Esophagus (tissue), 2 donors: ENCODE measurements around the gene SORL1. TPM values are rescaled to one million over a fixed set of nuclear protein-coding genes. Genes with fewer than 3 reads are reported as not detected.

Source experiments
- H3K27ac ChIP-seq, 2 donors: one replicate each; pipeline ENCODE4 v1.5.1; 2013; ENCODE audit warnings: low read depth in 2 of 2, mild to moderate bottlenecking in 2 of 2, inconsistent platforms in 1 of 2, low read length in 1 of 2, moderate library complexity in 1 of 2
- H3K27me3 ChIP-seq, 2 donors: one replicate each; pipeline ENCODE4 v1.6.1; 2013; ENCODE audit warnings: low read length in 2 of 2, control low read depth in 1 of 2, mild to moderate bottlenecking in 1 of 2; ENCODE audit not compliant: insufficient read depth in 2 of 2, control insufficient read depth in 1 of 2
- H3K36me3 ChIP-seq, 2 donors: one replicate each; pipeline ENCODE4 v1.6.1; 2013; ENCODE audit warnings: low read length in 1 of 2; ENCODE audit not compliant: control insufficient read depth in 2 of 2, insufficient read depth in 2 of 2
- H3K4me1 ChIP-seq, 2 donors: one replicate each; pipeline ENCODE4 v1.6.1; 2013; ENCODE audit warnings: low read length in 1 of 2; ENCODE audit not compliant: control insufficient read depth in 2 of 2, insufficient read depth in 2 of 2
- H3K4me3 ChIP-seq, 2 donors: one replicate each; pipeline ENCODE4 v1.5.1; 2013; ENCODE audit warnings: low read length in 2 of 2, mild to moderate bottlenecking in 2 of 2, low read depth in 1 of 2, moderate library complexity in 1 of 2
- H3K9me3 ChIP-seq, 2 donors: one replicate each; pipeline ENCODE4 v1.6.1; 2013; ENCODE audit warnings: mild to moderate bottlenecking in 2 of 2, low read depth in 1 of 2, low read length in 1 of 2, moderate library complexity in 1 of 2; ENCODE audit not compliant: control insufficient read depth in 2 of 2, insufficient read depth in 1 of 2
- WGBS, 2 donors: extraction: QIAGEN DNeasy Blood & Tissue Kit; methylation state at CpG; one replicate each; pipeline ENCODE4 v1.1.7; 2013; 5-methylcytosine and 5-hydroxymethylcytosine counted together
- polyA plus RNA-seq, 2 donors: library from polyadenylated mRNA; stranded (reverse); fragments of 200-250 nt; gene quantifications; one replicate each; pipeline ENCODE4 v1.2.3, GENCODE V29; 2013
- donor health status: healthy with polysubstance abuse.
- donor health status: Bipolar disorder and iron deficiency.

The SORL1 gene
- polyA plus RNA-seq, 2 donors: 2.5 to 3.0 TPM

DNA sequence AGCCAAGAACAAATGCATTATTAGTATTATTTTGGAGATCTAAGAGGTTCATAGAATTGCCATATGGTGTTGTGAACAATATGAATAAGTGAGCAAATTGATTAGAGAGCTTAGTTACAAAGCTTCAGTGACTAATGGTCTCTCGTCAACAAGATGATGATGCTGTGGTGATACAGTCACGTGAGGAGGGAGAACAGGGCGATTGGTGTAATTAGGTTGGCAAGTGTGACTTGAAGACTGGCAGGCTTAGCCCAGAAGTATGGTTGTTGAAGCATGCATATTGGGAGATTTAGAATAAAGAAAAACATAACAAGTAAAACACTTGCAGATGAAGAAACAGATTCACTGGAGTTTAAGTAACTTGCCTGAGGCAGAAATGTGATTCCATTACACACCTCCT lies 101.3 kb downstream of the SORL1 start:
- H3K9me3 ChIP-seq: no peaks in the 10 kb centered on the region
- no peaks in the 10 kb centered on the region for H3K4me1 ChIP-seq
- 58 to 59% methylated on average over 3 of the region's 3 CpGs for WGBS, 2 donors
- H3K27me3 ChIP-seq: no peaks in the 10 kb centered on the region
- H3K4me3 ChIP-seq: no peak overlapping the region
- H3K36me3 ChIP-seq: peaks cover 0 to 17% of the 10 kb centered on the region in 2 donors
- H3K27ac ChIP-seq: no peak overlapping the region

DNA sequence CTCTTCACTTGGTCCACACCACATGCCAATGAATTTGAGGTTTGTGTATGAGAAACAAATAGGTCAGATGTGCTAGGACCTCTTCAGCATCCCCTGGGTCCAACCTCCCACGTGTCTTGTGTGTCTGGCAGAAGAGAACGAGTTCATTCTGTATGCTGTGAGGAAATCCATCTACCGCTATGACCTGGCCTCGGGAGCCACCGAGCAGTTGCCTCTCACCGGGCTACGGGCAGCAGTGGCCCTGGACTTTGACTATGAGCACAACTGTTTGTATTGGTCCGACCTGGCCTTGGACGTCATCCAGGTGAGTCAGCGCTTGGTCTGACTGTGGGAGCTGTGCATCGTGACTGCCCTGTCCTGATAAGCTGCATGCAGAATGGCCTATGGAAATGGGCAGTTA lies 101.7 kb downstream of the SORL1 start:
- Histone ChIP-seq H3K27me3 (no peaks in the 10 kb centered on the region), H3K9me3 (no peaks in the 10 kb centered on the region), H3K27ac (no peak overlapping the region), H3K4me1 (no peaks in the 10 kb centered on the region), H3K36me3 (peaks cover 0 to 17% of the 10 kb centered on the region in 2 donors), H3K4me3 (no peak overlapping the region)
- WGBS, 2 donors: 60 to 83% methylated on average over 11 of the region's 11 CpGs

DNA sequence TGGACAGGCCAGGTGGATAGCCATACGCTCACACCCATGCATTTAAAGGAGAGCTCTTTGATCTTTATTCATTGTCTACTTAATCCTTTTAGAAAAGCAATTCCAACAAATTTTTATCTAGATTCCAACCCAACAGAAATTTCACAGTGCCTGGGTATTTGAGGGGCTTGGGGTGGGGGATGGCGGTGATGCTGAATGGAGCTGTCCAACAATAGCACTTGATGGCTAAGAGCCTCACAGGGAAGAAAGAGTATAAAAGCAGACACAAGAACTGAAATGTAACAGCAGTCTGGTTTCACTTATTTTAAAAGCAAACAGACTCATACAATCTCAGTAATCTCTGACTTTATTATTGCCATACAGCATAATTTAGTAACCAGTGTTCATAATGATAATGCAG lies 102.4 kb downstream of the SORL1 start:
- H3K4me3 ChIP-seq: no peak overlapping the region

DNA sequence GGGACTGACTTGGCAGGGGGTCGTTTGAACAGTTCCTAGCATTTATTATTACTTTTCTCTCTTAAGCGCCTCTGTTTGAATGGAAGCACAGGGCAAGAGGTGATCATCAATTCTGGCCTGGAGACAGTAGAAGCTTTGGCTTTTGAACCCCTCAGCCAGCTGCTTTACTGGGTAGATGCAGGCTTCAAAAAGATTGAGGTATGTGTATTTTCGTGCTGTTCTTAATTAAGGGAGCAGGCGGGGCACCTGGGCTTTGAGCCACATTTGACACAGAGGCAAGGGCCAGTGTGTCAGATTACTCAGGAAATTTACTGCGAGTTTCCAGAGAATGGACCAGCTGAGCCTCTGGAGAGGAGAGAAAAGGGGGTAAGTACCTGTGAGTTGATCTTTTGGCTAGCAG lies 103.0 kb downstream of the SORL1 start:
- 45 to 48% methylated on average over 5 of the region's 5 CpGs for WGBS, 2 donors
- no peak overlapping the region for H3K4me3 ChIP-seq
- H3K27ac ChIP-seq: no peak overlapping the region
- no peaks in the 10 kb centered on the region for H3K4me1 ChIP-seq
- H3K36me3 ChIP-seq: peaks cover 5 to 17% of the 10 kb centered on the region in 2 donors
- H3K9me3 ChIP-seq: no peaks in the 10 kb centered on the region
- H3K27me3 ChIP-seq: no peaks in the 10 kb centered on the region

More for the DNA sequence above, 102.4 kb downstream of the SORL1 start:
- no peaks in the 10 kb centered on the region for H3K27me3 ChIP-seq
- H3K9me3 ChIP-seq: no peaks in the 10 kb centered on the region
- 88 to 95% methylated on average over 2 of the region's 2 CpGs for WGBS, 2 donors
- H3K4me1 ChIP-seq: no peaks in the 10 kb centered on the region
- no peak overlapping the region for H3K27ac ChIP-seq
- H3K36me3 ChIP-seq: peaks cover under 1 to 17% of the 10 kb centered on the region in 2 donors

DNA sequence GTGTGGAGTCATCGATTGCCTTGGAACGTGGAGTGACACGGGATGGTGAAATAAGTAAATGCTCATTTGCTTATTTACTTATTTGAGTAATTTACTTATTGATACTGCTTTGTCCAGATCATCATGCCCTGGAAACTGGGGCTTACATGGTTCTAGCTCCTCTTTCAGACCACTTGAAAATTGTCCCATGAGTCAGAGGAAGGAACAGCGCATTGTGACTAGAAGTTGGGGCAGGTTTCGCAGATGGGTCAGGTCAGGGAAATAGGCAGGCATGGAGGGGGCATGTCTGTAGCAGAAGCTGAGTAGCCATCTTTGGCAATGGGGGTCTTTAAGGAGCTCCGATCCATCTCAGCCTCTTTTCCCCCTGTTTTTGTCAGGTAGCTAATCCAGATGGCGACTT lies 104.8 kb downstream of the SORL1 start:
- WGBS, 2 donors: 95 to 96% methylated on average over 7 of the region's 7 CpGs
- Histone ChIP-seq H3K27me3 (no peaks in the 10 kb centered on the region), H3K36me3 (peaks cover 5 to 21% of the 10 kb centered on the region in 2 donors), H3K4me3 (no peak overlapping the region), H3K27ac (no peak overlapping the region), H3K4me1 (no peaks in the 10 kb centered on the region), H3K9me3 (no peaks in the 10 kb centered on the region)

DNA sequence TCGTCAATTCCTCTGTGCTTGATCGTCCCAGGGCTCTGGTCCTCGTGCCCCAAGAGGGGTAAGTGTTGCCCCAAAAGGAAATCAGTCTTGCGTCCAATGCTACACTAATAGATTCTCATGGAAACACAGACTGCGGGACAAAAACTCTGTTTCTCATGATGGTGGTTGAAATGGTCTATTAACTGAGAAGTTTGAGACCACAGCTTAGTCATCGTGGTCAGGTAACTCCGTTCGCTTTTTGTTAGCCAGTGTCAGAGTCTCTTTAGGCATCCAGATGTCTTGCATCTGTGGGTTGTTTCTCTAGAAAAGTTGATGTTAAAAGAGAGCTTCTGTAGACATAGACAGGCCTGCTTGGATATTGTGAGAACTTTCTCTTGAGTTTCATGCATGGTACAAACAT lies 105.2 kb downstream of the SORL1 start:
- H3K4me3 ChIP-seq: no peak overlapping the region
- no peaks in the 10 kb centered on the region for H3K27me3 ChIP-seq
- no peaks in the 10 kb centered on the region for H3K4me1 ChIP-seq
- 78 to 80% methylated on average over 8 of the region's 8 CpGs for WGBS, 2 donors
- H3K27ac ChIP-seq: no peak overlapping the region
- H3K9me3 ChIP-seq: no peaks in the 10 kb centered on the region
- peaks cover 5 to 21% of the 10 kb centered on the region in 2 donors for H3K36me3 ChIP-seq

DNA sequence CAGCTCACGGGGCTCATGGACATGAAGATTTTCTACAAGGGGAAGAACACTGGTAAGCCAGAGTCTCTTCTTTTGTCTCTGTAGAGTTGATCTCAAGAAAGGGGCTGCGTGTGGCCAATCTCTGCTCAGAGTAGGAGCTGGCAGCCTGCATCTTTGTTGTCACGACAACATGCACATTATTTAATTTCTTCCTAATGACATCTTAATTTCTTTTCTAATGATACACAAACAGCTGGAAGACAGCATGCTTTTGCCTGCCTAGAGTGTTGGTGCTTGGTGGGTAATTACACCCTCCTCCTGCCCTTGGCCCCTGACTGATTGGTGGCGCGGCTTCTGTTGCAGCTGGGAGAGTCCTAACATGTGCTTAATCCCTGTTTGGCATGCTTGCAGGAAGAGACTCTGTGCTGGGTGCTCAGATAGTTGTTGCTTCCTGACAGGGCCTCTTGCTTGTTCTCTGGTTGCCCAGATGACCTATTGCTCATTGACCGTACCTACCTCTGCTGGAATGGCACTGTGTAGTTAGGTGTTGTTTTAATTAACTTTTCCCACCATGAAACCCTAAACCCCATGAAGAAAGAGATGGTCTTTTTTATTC lies 107.6 kb downstream of the SORL1 start:
- WGBS, 2 donors: 85 to 87% methylated on average over 6 of the region's 6 CpGs
- H3K36me3 ChIP-seq: peaks cover 5 to 19% of the 10 kb centered on the region in 2 donors
- no peak overlapping the region for H3K4me3 ChIP-seq
- H3K27ac ChIP-seq: no peak overlapping the region
- no peaks in the 10 kb centered on the region for H3K9me3 ChIP-seq
- H3K4me1 ChIP-seq: no peaks in the 10 kb centered on the region
- no peaks in the 10 kb centered on the region for H3K27me3 ChIP-seq

DNA sequence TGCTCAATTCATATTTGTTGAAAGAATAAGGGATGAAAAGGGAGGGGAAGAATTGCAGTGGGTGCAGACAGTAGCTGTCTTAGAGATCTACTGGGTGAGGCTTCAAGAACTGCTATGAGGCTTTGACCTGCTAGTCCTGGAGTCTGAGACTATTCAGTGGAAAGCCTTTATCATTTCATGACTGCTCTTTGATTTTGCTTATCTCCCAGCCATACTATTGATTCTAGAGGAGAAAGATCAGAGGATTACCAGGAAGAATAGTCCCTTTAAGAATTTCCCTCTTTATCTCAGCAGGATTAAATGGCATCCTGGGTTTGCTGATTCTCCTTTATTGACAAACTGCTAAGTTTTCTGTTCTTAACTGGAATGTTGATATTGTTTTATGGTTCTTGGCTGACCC lies 108.1 kb downstream of the SORL1 start:
- Histone ChIP-seq H3K36me3 (peaks cover 5 to 19% of the 10 kb centered on the region in 2 donors), H3K4me1 (no peaks in the 10 kb centered on the region), H3K9me3 (no peaks in the 10 kb centered on the region), H3K4me3 (no peak overlapping the region), H3K27me3 (no peaks in the 10 kb centered on the region), H3K27ac (no peak overlapping the region)

DNA sequence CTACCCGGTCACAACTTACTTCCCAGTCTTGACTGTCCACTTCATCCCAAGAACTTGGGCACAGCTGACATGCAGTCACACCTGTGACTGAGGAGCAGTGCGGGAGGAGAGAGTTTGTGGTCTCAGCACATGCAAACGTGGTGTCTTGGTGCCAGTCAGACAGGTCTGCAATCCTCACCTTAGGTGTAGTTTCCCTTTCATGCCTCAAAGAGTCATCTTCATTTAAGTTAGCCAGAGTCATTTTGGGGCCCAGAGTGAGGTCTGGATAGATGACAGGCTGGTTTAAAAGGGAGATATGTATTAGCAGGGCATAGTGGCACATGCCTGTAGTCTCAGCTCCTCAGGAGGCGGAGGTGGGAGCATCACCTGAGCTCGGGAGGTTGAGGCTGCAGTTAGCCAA lies 109.1 kb downstream of the SORL1 start:
- 76 to 82% methylated on average over 5 of the region's 5 CpGs for WGBS, 2 donors
- Histone ChIP-seq H3K27ac (no peak overlapping the region), H3K36me3 (peaks cover 5 to 14% of the 10 kb centered on the region in 2 donors)

DNA sequence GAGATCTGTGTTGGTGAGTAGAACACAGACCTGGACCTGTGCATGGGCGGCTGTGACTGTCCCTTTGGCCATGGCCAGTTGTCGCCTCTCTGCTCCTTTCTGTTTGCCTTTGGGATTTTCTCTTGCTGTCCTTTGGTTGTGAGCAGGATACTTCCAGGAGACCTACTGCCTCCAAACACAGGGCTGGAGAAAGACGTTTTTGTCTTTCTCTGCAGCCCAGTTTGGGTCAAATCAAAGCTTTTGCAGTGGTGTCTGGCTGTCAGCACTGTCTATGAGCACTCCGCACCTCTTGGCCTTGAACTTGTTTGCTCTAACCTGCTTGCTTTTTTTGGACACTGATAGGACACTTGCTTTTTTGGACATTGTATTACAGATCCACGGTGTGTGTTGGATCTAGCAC lies 109.6 kb downstream of the SORL1 start:
- Histone ChIP-seq H3K27ac (no peak overlapping the region), H3K9me3 (no peaks in the 10 kb centered on the region), H3K4me1 (no peaks in the 10 kb centered on the region), H3K36me3 (peaks cover 5 to 10% of the 10 kb centered on the region in 2 donors), H3K27me3 (no peaks in the 10 kb centered on the region), H3K4me3 (no peak overlapping the region)
- WGBS, 2 donors: 82 to 86% methylated on average over 5 of the region's 5 CpGs

More for the DNA sequence above, 109.1 kb downstream of the SORL1 start:
- Histone ChIP-seq H3K4me3 (no peak overlapping the region), H3K4me1 (no peaks in the 10 kb centered on the region), H3K9me3 (no peaks in the 10 kb centered on the region), H3K27me3 (no peaks in the 10 kb centered on the region)
